Activated CD4-positive, alpha-beta T cell treated with anti-CD3 and anti-CD28 coated beads, Interleukin-2, amount 10 ng/mL, durations not matched to agents 7 days and 5 days (primary cell): Measurements from ENCODE around the gene VAMP8. TPM values are rescaled to one million over a fixed set of nuclear protein-coding genes. Genes with fewer than 3 reads are reported as not detected.

Experiments
- CTCF ChIA-PET: fragments of 350-600 bp; sonication (Branson Sonifier 250); formaldehyde crosslinking; loops from one replicate; lab custom pipeline; 2021; ENCODE audit warnings: antibody characterized with exemption; lab: Charles Lee
- POLR2A ChIA-PET: fragments of 350-600 bp; sonication (Branson Sonifier 250); formaldehyde crosslinking; loops from one replicate; lab custom pipeline; 2021; ENCODE audit warnings: antibody characterized with exemption; lab: Charles Lee
- DNase-seq: peaks from one replicate; pipeline ENCODE4 v3.0.0-alpha.2; 2020
- H3K27ac Mint-ChIP-seq: one replicate; pipeline ENCODE4 v1.8.0; 2021; ENCODE audit warnings: mild to moderate bottlenecking, moderate library complexity, mixed read lengths
- H3K27me3 Mint-ChIP-seq: one replicate; pipeline ENCODE4 v1.8.0; 2021; ENCODE audit warnings: mixed read lengths
- H3K36me3 Mint-ChIP-seq: one replicate; pipeline ENCODE4 v1.8.0; 2021; ENCODE audit warnings: low read depth, mixed read lengths
- H3K4me1 Mint-ChIP-seq: one replicate; pipeline ENCODE4 v1.8.0; 2021; ENCODE audit warnings: mixed read lengths
- H3K4me3 Mint-ChIP-seq: one replicate; pipeline ENCODE4 v1.8.0; 2021; ENCODE audit warnings: mild to moderate bottlenecking, moderate library complexity, mixed read lengths
- H3K9me3 Mint-ChIP-seq: one replicate; pipeline ENCODE4 v1.8.0; 2021; ENCODE audit warnings: mixed read lengths
- total RNA-seq, 2 experiments: library from RNA; stranded (reverse); gene quantifications; one replicate each; pipeline ENCODE4 v1.2.3, GENCODE V29; 2021

Gene VAMP8
- total RNA-seq, 2 experiments from 2014 or later, result 131 to 149 TPM

DNA sequence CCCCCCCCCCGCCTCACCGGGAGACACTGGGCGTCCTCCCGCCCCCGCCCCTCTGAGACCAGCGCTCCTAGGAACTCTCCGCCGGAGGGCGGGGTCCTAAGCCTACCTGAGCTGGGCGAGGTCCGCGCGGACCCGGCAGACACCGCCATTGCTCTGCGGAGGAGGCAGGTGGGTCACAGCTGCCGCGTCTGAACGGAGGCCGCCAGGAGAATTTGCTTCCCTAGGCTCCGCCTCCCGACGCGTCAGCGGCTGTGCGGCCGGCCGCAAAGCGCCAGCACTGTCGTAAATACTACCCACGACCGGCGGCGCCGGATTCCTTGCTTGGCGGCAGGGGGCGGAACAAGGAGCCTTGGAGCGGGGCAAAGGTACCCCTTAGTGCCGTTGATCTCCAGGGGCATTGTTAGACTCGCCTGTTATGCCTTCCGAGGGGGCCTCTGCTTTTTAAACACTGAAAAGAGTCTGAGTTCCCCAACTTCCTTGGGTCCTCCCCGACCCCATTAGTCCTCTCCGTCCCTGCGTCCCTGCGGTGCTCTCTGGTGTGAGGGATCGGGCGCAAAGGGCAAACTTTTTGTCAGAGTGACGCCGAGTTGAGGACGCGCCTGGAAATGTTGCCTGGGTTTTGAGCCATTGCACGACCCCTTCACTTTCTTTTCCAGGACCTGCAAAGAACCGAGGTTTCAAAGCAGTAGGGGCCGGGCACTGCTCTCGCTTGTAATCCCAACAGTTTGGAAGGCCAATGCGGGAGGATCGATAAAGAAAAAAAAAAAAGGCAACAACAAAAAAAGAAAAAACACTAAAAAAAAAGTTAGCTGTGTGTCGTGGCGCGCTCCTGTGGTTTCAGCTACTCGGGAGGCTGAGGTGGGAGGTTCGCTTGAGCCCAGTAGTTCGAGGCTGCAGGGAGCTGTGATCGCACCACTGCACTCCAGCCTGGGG is 15.8 kb upstream of the VAMP8 start, which contains the start of gene GGCX:
GGCX (minus strand) TSS at position 214 of the 933 bp plus-strand sequence; CDS start at position 149, 65 bp downstream.
- POLR2A ChIA-PET, result interaction anchor here (0.7 to 1.3 kb wide), 3 partner anchors 12 to 143 kb away, joined by 3 to 10 read pairs (median 8); no protein-coding TSS in a partner anchor
- H3K27me3 Mint-ChIP-seq, result no peaks in the 10 kb centered on the region
- H3K36me3 Mint-ChIP-seq, result peaks cover 5% of the 10 kb centered on the region
- peak; percentile 95 for DNase-seq
- H3K4me1 Mint-ChIP-seq, result peaks cover 36% of the 10 kb centered on the region
- H3K9me3 Mint-ChIP-seq, result no peaks in the 10 kb centered on the region
- CTCF ChIA-PET, result interaction anchor here (0.6 to 4.7 kb wide), 8 partner anchors 12 to 204 kb away, joined by 3 to 44 read pairs (median 4); partner anchors contain the start of gene SH2D6
- peak within 1 kb of the TSS; percentile 98 for H3K4me3 Mint-ChIP-seq
- peak within 1 kb of the TSS; percentile 99 for H3K27ac Mint-ChIP-seq

DNA sequence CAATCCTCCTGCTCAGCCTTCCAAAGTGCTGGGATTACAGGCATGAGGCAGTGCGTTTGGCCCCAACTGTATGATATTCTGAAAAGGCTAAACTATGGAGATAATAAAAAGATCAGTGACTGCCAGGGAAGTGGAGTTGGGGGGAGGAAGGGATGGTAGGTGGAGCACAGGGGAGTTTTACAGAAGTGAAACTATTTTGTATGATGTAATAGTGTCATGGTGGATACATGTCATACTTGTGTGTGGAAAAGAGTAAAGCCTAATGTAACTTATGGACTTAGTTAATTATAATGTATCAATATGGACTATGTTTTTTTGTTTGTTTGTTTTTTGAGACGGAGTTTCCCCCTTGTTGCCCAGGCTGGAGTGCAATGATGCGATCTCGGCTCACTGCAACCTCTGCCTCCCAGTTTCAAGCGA is 13.2 kb upstream of the VAMP8 start:
- H3K36me3 Mint-ChIP-seq, result peaks cover 2% of the 10 kb centered on the region
- H3K4me3 Mint-ChIP-seq, result no peak overlapping the region
- peak overlapping the region; percentile 5 for H3K27ac Mint-ChIP-seq
- no peaks in the 10 kb centered on the region for H3K27me3 Mint-ChIP-seq
- no peak for DNase-seq
- POLR2A ChIA-PET, result no interaction called here
- CTCF ChIA-PET, result interaction anchor here (0.7 to 4.7 kb wide), 4 partner anchors 14 to 146 kb away, joined by 3 to 44 read pairs (median 6); no protein-coding TSS in a partner anchor
- H3K9me3 Mint-ChIP-seq, result no peaks in the 10 kb centered on the region
- peaks cover 33% of the 10 kb centered on the region for H3K4me1 Mint-ChIP-seq

DNA sequence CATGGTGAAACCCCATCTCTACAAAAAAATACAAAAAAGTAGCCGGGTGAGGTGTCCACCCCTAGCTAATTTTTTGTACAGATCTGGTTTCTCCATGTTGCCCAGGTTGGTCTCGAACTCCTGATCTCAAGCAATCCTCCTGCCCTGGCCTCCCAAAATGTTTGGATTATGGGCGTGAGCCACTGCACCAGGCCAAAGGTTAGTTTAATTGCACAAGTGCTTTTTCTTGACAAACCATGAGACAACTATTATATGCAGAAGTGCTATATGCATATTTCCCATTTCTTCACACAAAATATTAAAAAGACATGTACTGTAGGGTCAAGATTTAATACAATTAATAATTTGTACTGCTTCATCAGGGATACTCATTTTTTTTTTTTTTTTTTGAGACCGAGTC is 11.1 kb upstream of the VAMP8 start:
- CTCF ChIA-PET, result interaction anchor here (2.0 kb wide), 1 partner anchor 14 kb away, joined by 8 read pairs; no protein-coding TSS in a partner anchor
- Mint-ChIP-seq H3K9me3 (no peaks in the 10 kb centered on the region), H3K4me1 (peaks cover 16% of the 10 kb centered on the region), H3K36me3 (no peaks in the 10 kb centered on the region), H3K27me3 (peaks cover 15% of the 10 kb centered on the region), H3K27ac (no peak overlapping the region), H3K4me3 (no peak overlapping the region)
- no peak for DNase-seq
- POLR2A ChIA-PET, result no interaction called here

DNA sequence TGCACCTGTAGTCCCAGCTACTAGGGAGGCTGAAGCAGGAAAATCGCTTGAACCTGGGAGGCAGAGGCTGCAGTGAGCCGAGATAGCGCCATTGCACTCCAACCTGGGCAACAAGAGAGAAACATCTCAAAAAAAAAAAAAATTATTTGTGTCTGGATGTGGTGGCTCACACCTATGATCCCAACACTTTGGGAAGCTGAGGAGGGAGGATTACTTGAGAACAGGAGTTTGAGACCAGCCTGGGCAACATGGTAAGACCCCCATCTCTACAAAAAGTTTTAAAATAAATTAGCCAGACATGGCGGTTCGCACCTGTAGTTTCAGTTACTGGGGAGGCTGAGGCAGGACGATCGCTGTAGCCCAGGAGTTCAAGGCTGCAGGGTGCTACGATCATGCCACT is 1.6 kb upstream of the VAMP8 start:
- no peak overlapping the region for H3K27ac Mint-ChIP-seq
- no peak overlapping the region for H3K4me3 Mint-ChIP-seq
- ChIA-PET CTCF (interaction anchor here (0.6 to 1.5 kb wide), 2 partner anchors 16 to 27 kb away, joined by 3 read pairs; no protein-coding TSS in a partner anchor), POLR2A (no interaction called here)
- peaks cover 18% of the 10 kb centered on the region for H3K36me3 Mint-ChIP-seq
- DNase-seq, result no peak
- H3K27me3 Mint-ChIP-seq, result peaks cover 14% of the 10 kb centered on the region
- peaks cover 29% of the 10 kb centered on the region for H3K4me1 Mint-ChIP-seq
- H3K9me3 Mint-ChIP-seq, result no peaks in the 10 kb centered on the region

DNA sequence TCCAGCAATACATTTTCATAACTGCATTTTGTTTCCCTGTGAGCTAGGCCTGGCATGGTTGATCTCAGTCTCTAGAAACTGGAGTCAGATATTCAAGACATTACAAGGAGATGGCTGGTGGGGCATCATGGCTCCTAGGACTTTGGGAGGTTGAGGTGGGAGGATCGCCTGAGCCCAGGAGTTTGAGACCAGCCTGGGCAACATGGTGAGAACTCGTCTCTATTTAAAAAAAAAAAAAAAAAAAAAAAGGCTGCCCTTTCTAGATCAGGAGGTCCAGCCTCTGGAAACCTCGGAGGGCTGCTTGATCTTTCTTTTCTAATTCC is 362 bp upstream of the VAMP8 start:
- Mint-ChIP-seq H3K4me3 (peak overlapping the region; percentile 93), H3K27me3 (peaks cover 6% of the 10 kb centered on the region), H3K4me1 (peaks cover 35% of the 10 kb centered on the region), H3K36me3 (peaks cover 25% of the 10 kb centered on the region), H3K9me3 (no peaks in the 10 kb centered on the region), H3K27ac (peak overlapping the region; percentile 92)
- POLR2A ChIA-PET, result no interaction called here
- CTCF ChIA-PET, result interaction anchor here (1.1 to 2.3 kb wide), 3 partner anchors 15 to 60 kb away, joined by 3 to 10 read pairs (median 6); no protein-coding TSS in a partner anchor
- DNase-seq, result no peak

DNA sequence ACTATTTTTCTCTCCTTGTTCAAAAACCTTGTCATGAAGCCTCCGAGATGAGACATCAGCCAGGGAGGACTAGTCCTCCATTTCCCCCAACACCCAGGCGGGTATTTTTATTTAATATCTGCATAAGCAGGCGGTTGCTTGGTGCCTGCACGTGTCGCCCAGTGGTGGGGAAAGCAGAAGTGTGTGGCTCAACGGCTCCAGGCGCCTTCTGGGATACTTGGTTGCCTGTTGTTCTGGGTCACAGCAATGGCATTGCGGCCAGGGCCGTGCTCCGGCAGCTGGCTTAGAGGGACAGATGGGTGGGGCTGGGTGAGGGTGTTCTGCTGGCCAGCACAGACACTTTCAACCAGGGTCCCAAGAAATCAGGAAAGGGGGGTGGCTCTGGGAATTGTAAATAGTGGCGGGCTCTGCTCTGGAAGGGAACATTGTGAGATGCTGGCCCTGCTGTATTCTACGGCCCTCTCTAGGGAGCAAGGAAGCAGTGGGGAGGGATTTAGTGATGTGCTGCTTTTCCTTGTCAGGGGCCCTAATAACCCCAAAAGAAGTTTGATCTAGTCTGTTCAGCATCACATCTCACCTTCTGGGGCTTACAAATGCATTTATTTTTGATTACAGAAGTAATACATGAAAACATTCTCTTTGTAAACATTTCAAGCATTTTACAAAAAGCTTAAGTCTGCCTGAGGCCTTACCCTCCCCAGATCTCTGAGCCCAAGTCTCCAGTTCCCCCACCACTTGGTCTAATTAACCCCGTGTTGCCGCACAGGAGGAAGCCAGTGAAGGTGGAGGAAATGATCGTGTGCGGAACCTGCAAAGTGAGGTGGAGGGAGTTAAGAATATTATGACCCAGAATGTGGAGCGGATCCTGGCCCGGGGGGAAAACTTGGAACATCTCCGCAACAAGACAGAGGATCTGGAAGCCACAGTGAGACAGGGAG is 1.1 kb downstream of the VAMP8 start:
- peak; percentile 36 for DNase-seq
- Mint-ChIP-seq H3K9me3 (no peaks in the 10 kb centered on the region), H3K4me3 (peak overlapping the region; percentile 93), H3K4me1 (peaks cover 44% of the 10 kb centered on the region), H3K27me3 (no peaks in the 10 kb centered on the region), H3K27ac (peak overlapping the region; percentile 92), H3K36me3 (peaks cover 33% of the 10 kb centered on the region)
- POLR2A ChIA-PET, result no interaction called here
- CTCF ChIA-PET, result interaction anchor here (0.8 to 2.3 kb wide), 4 partner anchors 11 to 26 kb away, joined by 3 to 10 read pairs (median 4); no protein-coding TSS in a partner anchor

DNA sequence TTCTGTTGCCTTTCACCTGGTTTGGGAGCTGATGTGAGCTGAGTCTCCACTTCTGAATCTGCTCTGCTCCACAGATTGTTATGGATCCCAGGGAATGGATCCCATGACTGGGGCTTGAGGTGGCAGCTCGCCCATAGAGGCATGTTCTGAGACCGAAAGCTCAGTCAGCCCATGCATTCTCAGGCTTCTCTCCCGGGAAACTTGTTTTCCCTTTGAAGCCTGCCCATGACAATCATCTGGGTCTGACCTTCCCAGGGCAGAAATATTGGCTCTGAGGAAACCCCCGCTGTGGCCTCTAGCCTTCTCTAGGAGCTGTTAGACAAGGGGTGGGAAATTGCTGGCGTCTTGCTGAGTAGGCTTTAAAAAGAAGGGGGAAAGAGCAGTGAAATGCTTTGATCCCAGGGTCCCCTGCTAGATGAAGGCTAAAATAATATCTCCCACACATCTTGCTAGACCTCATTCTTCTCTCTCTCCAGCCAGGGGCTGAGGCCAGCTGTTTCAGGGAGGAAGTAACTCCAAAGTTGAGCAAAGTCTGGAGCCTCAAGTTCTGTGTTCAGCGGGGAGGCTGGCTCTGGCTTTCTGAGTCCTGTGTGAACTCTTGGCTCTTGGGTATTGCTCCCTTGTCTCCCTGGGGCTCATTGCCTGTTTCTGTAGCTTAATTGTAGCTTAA is 2.0 kb downstream of the VAMP8 start:
- peak overlapping the region; percentile 92 for H3K27ac Mint-ChIP-seq
- peaks cover 50% of the 10 kb centered on the region for H3K4me1 Mint-ChIP-seq

DNA sequence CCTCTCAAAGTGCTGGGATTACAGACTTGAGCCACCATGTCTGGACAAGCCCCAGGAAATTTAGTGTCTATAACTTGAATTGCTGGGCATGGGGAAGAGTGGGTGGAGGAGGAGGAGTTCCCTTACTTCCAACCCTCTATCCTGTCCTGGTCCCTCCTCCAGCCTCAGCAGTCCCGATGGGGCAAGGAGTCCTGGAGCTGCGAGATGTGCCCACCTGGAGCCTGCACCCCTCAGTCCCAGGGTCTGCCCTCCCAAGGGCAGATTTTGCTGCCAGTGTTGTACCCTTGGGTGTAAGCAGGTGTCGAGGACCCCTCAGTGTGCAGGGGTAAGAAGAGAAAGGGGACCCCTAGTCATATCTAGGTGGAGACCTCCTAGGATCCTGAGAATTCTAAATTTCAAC is 2.8 kb downstream of the VAMP8 start:
- H3K27ac Mint-ChIP-seq, result peak overlapping the region; percentile 62
- DNase-seq, result no peak
- POLR2A ChIA-PET, result no interaction called here
- H3K27me3 Mint-ChIP-seq, result no peaks in the 10 kb centered on the region
- CTCF ChIA-PET, result no interaction called here
- peaks cover 38% of the 10 kb centered on the region for H3K36me3 Mint-ChIP-seq
- peaks cover 55% of the 10 kb centered on the region for H3K4me1 Mint-ChIP-seq
- H3K9me3 Mint-ChIP-seq, result no peaks in the 10 kb centered on the region
- H3K4me3 Mint-ChIP-seq, result no peak overlapping the region

More for the DNA sequence above, 2.0 kb downstream of the VAMP8 start:
- POLR2A ChIA-PET, result no interaction called here
- Mint-ChIP-seq H3K27me3 (no peaks in the 10 kb centered on the region), H3K36me3 (peaks cover 38% of the 10 kb centered on the region), H3K9me3 (no peaks in the 10 kb centered on the region), H3K4me3 (peak overlapping the region; percentile 93)
- CTCF ChIA-PET, result interaction anchor here (0.8 to 2.3 kb wide), 2 partner anchors 15 to 27 kb away, joined by 3 to 10 read pairs; no protein-coding TSS in a partner anchor
- DNase-seq, result no peak

DNA sequence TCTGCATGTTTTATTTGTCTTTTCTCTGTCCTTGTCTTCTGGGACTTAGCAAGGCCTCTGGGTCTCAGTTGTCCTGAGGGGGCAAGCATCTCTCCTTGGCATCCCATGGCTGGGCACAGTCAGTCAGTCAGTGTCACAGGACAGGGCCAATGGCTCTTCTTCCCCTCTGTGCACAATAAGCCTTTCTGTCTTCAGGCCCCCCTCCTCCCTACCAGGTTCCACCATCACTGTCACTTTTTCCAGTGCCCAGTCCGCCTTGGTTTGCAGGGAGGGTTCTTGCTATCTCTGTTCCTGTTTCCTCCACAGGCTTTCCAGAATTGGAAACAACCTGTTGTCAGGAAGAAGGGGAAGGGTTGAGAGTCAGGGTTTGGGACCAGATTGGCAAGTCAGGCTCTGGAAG is 5.1 kb downstream of the VAMP8 start:
- H3K4me1 Mint-ChIP-seq, result peaks cover 66% of the 10 kb centered on the region
- CTCF ChIA-PET, result interaction anchor here (1.1 to 1.5 kb wide), 2 partner anchors 14 to 30 kb away, joined by 4 to 5 read pairs; partner anchors contain the start of gene RNF181
- peak overlapping the region; percentile 58 for H3K27ac Mint-ChIP-seq
- POLR2A ChIA-PET, result no interaction called here
- no peak for DNase-seq
- no peaks in the 10 kb centered on the region for H3K9me3 Mint-ChIP-seq
- H3K36me3 Mint-ChIP-seq, result peaks cover 40% of the 10 kb centered on the region
- H3K27me3 Mint-ChIP-seq, result no peaks in the 10 kb centered on the region
- no peak overlapping the region for H3K4me3 Mint-ChIP-seq

DNA sequence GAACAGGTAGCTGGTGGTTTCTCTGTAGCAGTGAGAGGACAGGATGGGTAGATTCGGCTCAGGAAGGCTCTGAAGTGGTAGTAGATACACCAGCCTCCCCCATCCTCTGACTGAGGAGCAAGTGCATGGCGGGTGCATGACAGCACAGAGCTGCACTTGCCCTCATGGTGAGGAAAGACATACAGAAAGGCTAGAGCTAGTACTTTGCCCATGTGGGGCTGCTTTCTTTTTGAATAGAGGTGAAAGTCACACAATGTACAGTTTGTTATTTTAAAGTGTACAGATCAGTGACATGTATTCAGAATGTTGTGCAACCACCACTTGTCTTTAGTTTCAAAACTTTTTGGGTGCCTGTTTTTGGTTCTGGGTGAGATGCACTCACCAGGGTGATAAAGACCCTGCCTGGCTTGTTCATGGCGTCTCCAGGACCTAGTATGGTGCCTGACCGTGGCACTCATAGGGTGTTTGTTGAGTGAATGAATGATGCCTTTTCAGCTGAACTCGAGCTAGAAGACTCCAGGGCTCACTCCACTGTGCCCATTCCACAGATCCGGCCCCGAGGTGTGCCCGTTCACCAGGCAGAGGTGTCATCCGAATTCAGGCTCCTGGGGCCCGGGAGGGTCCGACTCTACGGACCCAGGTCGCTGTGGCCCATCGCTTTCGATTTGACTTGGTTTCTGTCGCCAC is 6.4 kb downstream of the VAMP8 start:
- Mint-ChIP-seq H3K4me1 (peaks cover 69% of the 10 kb centered on the region), H3K9me3 (no peaks in the 10 kb centered on the region), H3K4me3 (peak overlapping the region; percentile 83), H3K27me3 (no peaks in the 10 kb centered on the region), H3K27ac (peak overlapping the region; percentile 91), H3K36me3 (peaks cover 33% of the 10 kb centered on the region)
- ChIA-PET CTCF (interaction anchor here (0.6 to 1.5 kb wide), 4 partner anchors 12 to 721 kb away, joined by 3 to 5 read pairs (median 4); partner anchors contain the start of gene RNF181), POLR2A (interaction anchor here (0.6 kb wide), 1 partner anchor 40 kb away, joined by 4 read pairs; no protein-coding TSS in a partner anchor)
- peak; percentile 49 for DNase-seq

DNA sequence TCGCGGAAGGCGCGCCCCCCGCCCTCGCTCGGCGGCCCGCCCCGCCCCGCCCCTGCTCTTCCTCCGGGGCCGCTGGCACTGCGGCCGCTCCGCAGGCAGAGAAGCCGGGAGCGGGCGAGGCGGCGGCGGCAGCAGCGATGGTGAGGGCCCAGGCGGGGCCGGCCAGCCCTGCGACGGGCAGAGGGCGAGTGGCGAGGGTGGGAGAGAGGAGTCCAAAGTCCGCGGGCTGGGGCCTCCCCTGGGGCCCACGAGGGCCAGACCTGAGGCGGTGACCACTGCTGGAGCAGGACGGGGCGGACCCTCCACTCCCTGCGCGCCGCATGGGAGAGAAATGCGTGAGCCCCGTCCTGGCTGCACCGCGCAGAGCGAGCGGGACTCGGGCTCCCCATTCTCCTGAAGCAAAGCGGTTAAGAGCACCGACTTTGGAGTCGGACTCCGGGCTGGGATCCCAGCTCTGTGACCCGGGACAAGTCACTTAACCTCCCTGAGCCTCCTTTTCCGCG is 7.0 kb downstream of the VAMP8 start, which contains the start of gene VAMP5:
VAMP5 (plus strand) TSS at position 78 of the 503 bp plus-strand sequence; CDS start at position 138, 60 bp downstream.
- POLR2A ChIA-PET, result interaction anchor here (0.7 kb wide), 1 partner anchor 43 kb away, joined by 4 read pairs; no protein-coding TSS in a partner anchor
- Mint-ChIP-seq H3K36me3 (peaks cover 30% of the 10 kb centered on the region), H3K27ac (peak within 1 kb of the TSS; percentile 91), H3K4me3 (peak within 1 kb of the TSS; percentile 83), H3K9me3 (no peaks in the 10 kb centered on the region), H3K27me3 (no peaks in the 10 kb centered on the region), H3K4me1 (peaks cover 64% of the 10 kb centered on the region)
- DNase-seq, result no peak
- CTCF ChIA-PET, result interaction anchor here (1.2 kb wide), 1 partner anchor 12 kb away, joined by 3 read pairs; no protein-coding TSS in a partner anchor
